ENCODE measurements around the gene VASH1.

GRCh38 chr14:76780058-76780345, 18.7 kb downstream of the VASH1 start:
- TF ChIP-seq ZNF24 (tag by site-specific recombination; IDR thresholded peaks at IDR 0.05) (no peak), CTCF (tag by site-specific recombination; IDR thresholded peaks at IDR 0.05) (no peak), ZNF747 (tag by site-specific recombination; IDR thresholded peaks at IDR 0.05) (no peak)
